ENCODE measurements around the gene GDPD5.

DNA sequence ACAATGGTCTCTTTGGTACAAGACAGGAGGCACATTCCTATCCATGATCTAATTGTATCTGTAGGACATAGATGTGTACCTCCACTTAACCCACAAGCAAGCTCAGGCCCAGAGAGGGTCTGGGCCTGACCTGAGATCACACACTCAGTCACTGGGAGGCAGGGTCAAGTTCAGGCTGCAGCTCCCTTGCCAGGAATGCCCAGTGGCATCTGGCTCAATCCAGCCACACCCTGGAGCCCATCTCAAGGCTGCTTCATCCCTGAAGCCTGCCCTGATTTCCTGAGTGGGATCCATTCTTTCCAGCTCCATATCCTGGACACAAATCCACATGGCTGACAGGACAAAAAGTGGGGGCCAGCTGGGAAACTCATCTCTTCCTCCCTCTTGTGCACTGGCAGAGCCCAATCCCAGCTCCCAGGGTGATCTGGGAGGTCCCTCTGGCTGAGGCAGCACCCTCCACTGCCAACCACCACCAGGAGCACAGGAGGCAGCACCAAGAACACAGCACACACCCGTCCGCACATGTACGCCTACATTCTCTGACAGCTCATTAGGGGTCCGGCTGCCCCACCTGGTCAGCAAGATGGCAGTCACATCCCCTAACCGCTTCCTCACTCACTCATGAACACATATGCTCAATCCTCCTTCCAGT is 53.5 kb downstream of the GDPD5 start:
- TF ChIP-seq, protein P1, sequence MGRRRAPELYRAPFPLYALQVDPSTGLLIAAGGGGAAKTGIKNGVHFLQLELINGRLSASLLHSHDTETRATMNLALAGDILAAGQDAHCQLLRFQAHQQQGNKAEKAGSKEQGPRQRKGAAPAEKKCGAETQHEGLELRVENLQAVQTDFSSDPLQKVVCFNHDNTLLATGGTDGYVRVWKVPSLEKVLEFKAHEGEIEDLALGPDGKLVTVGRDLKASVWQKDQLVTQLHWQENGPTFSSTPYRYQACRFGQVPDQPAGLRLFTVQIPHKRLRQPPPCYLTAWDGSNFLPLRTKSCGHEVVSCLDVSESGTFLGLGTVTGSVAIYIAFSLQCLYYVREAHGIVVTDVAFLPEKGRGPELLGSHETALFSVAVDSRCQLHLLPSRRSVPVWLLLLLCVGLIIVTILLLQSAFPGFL (CRISPR knock-in tag; IDR thresholded peaks at IDR 0.05; ENCODE audit: borderline replicate concordance), result no peak
- TF ChIP-seq, protein P2, sequence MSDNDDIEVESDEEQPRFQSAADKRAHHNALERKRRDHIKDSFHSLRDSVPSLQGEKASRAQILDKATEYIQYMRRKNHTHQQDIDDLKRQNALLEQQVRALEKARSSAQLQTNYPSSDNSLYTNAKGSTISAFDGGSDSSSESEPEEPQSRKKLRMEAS (CRISPR knock-in tag; IDR thresholded peaks at IDR 0.05), result no peak
- TF ChIP-seq E2F4 (CRISPR knock-in tag; IDR thresholded peaks at IDR 0.05; ENCODE audit: borderline replicate concordance, low read depth), result no peak
- no peak for TF ChIP-seq TCF7 (CRISPR knock-in tag; IDR thresholded peaks at IDR 0.05; ENCODE audit: low read depth)
- TF ChIP-seq ATF1 (CRISPR knock-in tag; IDR thresholded peaks at IDR 0.05), result no peak
- TF ChIP-seq, protein P3, sequence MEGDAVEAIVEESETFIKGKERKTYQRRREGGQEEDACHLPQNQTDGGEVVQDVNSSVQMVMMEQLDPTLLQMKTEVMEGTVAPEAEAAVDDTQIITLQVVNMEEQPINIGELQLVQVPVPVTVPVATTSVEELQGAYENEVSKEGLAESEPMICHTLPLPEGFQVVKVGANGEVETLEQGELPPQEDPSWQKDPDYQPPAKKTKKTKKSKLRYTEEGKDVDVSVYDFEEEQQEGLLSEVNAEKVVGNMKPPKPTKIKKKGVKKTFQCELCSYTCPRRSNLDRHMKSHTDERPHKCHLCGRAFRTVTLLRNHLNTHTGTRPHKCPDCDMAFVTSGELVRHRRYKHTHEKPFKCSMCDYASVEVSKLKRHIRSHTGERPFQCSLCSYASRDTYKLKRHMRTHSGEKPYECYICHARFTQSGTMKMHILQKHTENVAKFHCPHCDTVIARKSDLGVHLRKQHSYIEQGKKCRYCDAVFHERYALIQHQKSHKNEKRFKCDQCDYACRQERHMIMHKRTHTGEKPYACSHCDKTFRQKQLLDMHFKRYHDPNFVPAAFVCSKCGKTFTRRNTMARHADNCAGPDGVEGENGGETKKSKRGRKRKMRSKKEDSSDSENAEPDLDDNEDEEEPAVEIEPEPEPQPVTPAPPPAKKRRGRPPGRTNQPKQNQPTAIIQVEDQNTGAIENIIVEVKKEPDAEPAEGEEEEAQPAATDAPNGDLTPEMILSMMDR (IDR thresholded peaks at IDR 0.05), result no peak
- no peak for TF ChIP-seq ZNF671 (CRISPR knock-in tag; IDR thresholded peaks at IDR 0.05)
- TF ChIP-seq CREB1 (CRISPR knock-in tag; IDR thresholded peaks at IDR 0.05), result no peak
- no peak for TF ChIP-seq NR1H2 (CRISPR knock-in tag; IDR thresholded peaks at IDR 0.05)
- no peak for TF ChIP-seq ZNF138 (CRISPR knock-in tag; conservative IDR thresholded peaks at IDR 0.05)
- no peak for TF ChIP-seq JUN (CRISPR knock-in tag; IDR thresholded peaks at IDR 0.05)
- no peak for TF ChIP-seq E2F1 (CRISPR knock-in tag; IDR thresholded peaks at IDR 0.05)
- no peak for TF ChIP-seq ATF2 (CRISPR knock-in tag; IDR thresholded peaks at IDR 0.05; ENCODE audit: borderline replicate concordance, low read depth)
